ENCODE measurements around the gene DLX4. TPM values are rescaled to one million over a fixed set of nuclear protein-coding genes. Genes with fewer than 3 reads are reported as not detected.
A peak's percentile ranks its signal among the peaks of the same experiment; 100 is the strongest.

Gene DLX4
- total RNA-seq, 1 donor from 2014 or later: not detected

DNA sequence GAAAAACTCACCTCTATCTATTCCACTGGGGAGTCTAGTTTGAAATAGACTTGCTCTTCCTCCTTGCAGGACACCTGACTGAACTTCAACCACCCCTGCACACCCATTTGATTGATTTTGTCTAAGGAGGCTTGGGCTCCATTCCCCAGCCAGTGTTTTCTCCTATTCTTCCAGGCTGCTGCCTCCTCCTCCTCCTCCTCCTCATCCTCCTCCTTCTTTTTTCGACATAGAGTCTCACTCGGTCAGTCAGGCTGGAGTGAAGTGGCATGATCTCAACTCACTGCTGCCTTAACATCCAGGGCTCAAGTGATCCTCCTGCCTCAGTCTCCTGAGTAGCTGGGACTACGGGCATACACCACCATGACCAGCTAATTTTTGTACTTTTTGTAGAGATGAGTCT is 1.8 kb upstream of the DLX4 start:
- Histone ChIP-seq H3K27me3 (ENCODE audit: insufficient read depth, low read length) (peaks cover 97% of the 10 kb centered on the region), H3K79me2 (ENCODE audit: insufficient read depth, low read length) (no peaks in the 10 kb centered on the region), H2AFZ (ENCODE audit: low read depth, low read length) (no peak overlapping the region), H3K36me3 (ENCODE audit: insufficient read depth, low read length) (no peaks in the 10 kb centered on the region), H3K4me3 (ENCODE audit: insufficient read depth, low read depth, low read length) (no peak overlapping the region), H3K27ac (ENCODE audit: low read depth, low read length) (no peak overlapping the region), H3K4me1 (ENCODE audit: insufficient read depth, low read length) (peaks cover 6% of the 10 kb centered on the region), H3K4me2 (ENCODE audit: low read length) (no peak overlapping the region), H4K20me1 (ENCODE audit: insufficient read depth, low read length) (peaks cover 25% of the 10 kb centered on the region), H3K9me3 (ENCODE audit: insufficient read depth, low read depth, low read length) (no peaks in the 10 kb centered on the region), H3K9ac (ENCODE audit: low read length) (no peak overlapping the region)
- DNase-seq (ENCODE audit: low read depth): no peak
- TF ChIP-seq, protein P1, sequence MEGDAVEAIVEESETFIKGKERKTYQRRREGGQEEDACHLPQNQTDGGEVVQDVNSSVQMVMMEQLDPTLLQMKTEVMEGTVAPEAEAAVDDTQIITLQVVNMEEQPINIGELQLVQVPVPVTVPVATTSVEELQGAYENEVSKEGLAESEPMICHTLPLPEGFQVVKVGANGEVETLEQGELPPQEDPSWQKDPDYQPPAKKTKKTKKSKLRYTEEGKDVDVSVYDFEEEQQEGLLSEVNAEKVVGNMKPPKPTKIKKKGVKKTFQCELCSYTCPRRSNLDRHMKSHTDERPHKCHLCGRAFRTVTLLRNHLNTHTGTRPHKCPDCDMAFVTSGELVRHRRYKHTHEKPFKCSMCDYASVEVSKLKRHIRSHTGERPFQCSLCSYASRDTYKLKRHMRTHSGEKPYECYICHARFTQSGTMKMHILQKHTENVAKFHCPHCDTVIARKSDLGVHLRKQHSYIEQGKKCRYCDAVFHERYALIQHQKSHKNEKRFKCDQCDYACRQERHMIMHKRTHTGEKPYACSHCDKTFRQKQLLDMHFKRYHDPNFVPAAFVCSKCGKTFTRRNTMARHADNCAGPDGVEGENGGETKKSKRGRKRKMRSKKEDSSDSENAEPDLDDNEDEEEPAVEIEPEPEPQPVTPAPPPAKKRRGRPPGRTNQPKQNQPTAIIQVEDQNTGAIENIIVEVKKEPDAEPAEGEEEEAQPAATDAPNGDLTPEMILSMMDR (IDR thresholded peaks at IDR 0.05; ENCODE audit: insufficient read depth, low read depth, low read length): no peak
- no peak for TF ChIP-seq EZH2 (IDR thresholded peaks at IDR 0.05; ENCODE audit: insufficient read depth, low read length)
- H3K27me3 Mint-ChIP-seq (ENCODE audit: low read depth, unreplicated experiment): peaks cover 91% of the 10 kb centered on the region
- FAIRE-seq: no peak
- peaks cover 3% of the 10 kb centered on the region for H3K36me3 Mint-ChIP-seq (ENCODE audit: low read depth, unreplicated experiment)
- H3K4me1 Mint-ChIP-seq (ENCODE audit: low read depth, unreplicated experiment): peaks cover 7% of the 10 kb centered on the region
- peaks cover 29% of the 10 kb centered on the region for H3K9me3 Mint-ChIP-seq (ENCODE audit: unreplicated experiment)
- H3K27ac Mint-ChIP-seq (ENCODE audit: unreplicated experiment): no peak overlapping the region
- H3K4me3 Mint-ChIP-seq (ENCODE audit: unreplicated experiment): no peak overlapping the region

DNA sequence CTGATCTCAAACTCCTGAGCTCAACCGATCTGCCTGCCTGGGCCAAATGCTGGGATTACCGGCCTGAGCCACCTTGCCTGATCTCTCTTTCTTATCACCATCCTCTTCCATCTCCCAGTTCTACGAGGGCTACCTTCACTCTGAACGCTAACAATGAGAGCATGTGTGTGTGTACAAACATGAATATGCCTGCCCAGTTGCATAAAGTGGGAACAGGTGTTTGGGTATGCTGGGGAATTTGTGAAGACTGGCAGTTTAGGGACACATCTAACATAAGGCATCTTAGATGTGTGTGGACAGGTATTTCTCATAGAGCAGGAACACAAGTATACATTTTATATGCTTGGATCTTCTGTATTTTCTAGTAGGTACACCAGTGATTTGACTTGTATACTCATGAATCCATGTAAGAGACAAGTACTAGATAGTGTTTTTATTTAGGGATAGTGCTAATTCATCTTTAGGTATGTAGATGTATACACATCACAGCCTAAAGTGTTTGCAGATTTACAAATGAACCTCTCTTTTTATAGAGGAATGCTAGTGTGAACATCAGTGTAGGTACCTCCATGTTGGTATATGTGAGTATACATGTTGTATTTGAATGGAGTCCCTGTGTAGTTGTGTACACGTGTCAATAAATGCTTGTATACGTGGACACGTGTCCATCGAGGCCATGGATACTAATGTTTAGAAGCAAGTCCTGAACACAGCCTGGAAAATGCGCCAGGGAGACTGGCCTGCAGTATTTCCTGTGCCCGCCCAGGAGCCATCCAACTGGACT is 1.2 kb upstream of the DLX4 start:
- FAIRE-seq (no peak), DNase-seq (ENCODE audit: low read depth) (no peak)
- Histone ChIP-seq H3K36me3 (ENCODE audit: insufficient read depth, low read length) (no peaks in the 10 kb centered on the region), H3K79me2 (ENCODE audit: insufficient read depth, low read length) (no peaks in the 10 kb centered on the region), H3K27me3 (ENCODE audit: insufficient read depth, low read length) (peaks cover 97% of the 10 kb centered on the region), H3K9ac (ENCODE audit: low read length) (no peak overlapping the region), H3K9me3 (ENCODE audit: insufficient read depth, low read depth, low read length) (no peaks in the 10 kb centered on the region), H3K4me3 (ENCODE audit: insufficient read depth, low read depth, low read length) (peak overlapping the region; percentile 37), H3K4me2 (ENCODE audit: low read length) (peak overlapping the region; percentile 82), H3K27ac (ENCODE audit: low read depth, low read length) (no peak overlapping the region), H4K20me1 (ENCODE audit: insufficient read depth, low read length) (peaks cover 25% of the 10 kb centered on the region), H2AFZ (ENCODE audit: low read depth, low read length) (peak overlapping the region; percentile 51), H3K4me1 (ENCODE audit: insufficient read depth, low read length) (peaks cover 6% of the 10 kb centered on the region)
- H3K27me3 Mint-ChIP-seq (ENCODE audit: low read depth, unreplicated experiment): peaks cover 90% of the 10 kb centered on the region
- peaks cover 29% of the 10 kb centered on the region for H3K9me3 Mint-ChIP-seq (ENCODE audit: unreplicated experiment)
- H3K36me3 Mint-ChIP-seq (ENCODE audit: low read depth, unreplicated experiment): peaks cover 3% of the 10 kb centered on the region
- TF ChIP-seq, protein P1 (IDR thresholded peaks at IDR 0.05; ENCODE audit: insufficient read depth, low read depth, low read length): no peak
- no peak for TF ChIP-seq EZH2 (IDR thresholded peaks at IDR 0.05; ENCODE audit: insufficient read depth, low read length)
- peaks cover 7% of the 10 kb centered on the region for H3K4me1 Mint-ChIP-seq (ENCODE audit: low read depth, unreplicated experiment)
- H3K27ac Mint-ChIP-seq (ENCODE audit: unreplicated experiment): no peak overlapping the region
- peak overlapping the region; percentile 58 for H3K4me3 Mint-ChIP-seq (ENCODE audit: unreplicated experiment)

All from astrocyte (in vitro differentiated cells and primary cell).